ENCODE data around the gene CEP72.

DNA sequence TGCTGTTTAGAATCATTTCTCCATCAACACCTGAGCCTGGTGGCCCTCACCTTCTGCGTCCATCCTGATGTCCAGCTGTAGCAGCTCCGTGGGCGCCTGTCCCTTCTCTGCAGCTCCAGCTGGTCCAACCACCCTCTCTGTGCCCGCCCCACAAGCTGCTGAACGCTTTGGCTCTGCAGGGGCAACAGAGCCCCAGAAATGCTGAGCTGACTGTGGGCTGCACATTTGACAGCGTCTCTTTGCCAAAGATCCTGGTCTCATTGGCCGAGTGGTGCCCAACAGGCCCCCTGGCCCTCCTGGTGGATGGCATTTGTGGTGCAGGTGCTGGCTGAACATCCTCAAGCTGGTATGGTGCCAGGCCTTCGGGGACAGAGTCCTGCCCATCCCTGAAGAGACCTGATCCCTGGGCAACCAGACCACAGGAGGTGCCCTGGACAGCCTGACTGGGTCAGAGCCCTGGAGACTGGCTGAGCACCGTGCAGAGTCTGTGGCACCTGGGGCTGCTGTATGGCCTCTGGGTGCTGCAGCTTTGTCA is 25.3 kb upstream of the CEP72 start:
- TF ChIP-seq, protein P1, sequence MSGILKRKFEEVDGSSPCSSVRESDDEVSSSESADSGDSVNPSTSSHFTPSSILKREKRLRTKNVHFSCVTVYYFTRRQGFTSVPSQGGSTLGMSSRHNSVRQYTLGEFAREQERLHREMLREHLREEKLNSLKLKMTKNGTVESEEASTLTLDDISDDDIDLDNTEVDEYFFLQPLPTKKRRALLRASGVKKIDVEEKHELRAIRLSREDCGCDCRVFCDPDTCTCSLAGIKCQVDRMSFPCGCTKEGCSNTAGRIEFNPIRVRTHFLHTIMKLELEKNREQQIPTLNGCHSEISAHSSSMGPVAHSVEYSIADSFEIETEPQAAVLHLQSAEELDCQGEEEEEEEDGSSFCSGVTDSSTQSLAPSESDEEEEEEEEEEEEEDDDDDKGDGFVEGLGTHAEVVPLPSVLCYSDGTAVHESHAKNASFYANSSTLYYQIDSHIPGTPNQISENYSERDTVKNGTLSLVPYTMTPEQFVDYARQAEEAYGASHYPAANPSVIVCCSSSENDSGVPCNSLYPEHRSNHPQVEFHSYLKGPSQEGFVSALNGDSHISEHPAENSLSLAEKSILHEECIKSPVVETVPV (CRISPR knock-in tag; IDR thresholded peaks at IDR 0.05), result no peak
- no peak for TF ChIP-seq PPARA (CRISPR knock-in tag; IDR thresholded peaks at IDR 0.05; ENCODE audit: borderline replicate concordance)

Measured in SK-N-SH treated with all-trans-retinoic acid at 6 μM for 48 hours (cell line).